ENCODE data around the gene SUPT5H. TPM values are rescaled to one million over a fixed set of nuclear protein-coding genes. Genes with fewer than 3 reads are reported as not detected.

SUPT5H gene
- total RNA-seq, 1 donor from 2014 or later: 169 TPM

DNA sequence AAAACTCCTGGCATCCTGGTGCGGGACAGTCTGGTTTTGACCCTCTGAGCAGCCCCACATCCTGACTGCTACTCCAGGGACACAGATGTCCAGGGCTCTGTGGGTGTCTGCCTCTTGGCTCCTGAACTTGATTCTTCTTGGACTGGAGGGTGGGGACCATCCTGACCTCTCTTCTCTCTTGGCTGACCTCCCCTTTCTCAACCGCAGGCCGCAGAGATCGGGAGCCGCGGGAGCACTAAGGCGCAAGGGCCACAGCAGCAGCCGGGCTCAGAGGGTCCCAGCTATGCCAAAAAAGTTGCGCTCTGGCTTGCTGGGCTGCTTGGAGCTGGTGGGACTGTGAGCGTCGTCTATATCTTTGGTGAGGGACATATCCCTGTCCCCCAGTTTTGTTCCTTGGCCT, 36.3 kb downstream of the SUPT5H start:
- peaks cover 50% of the 10 kb centered on the region for H3K36me3 Mint-ChIP-seq (ENCODE audit: low read depth)
- no peaks in the 10 kb centered on the region for H3K27me3 Mint-ChIP-seq (ENCODE audit: low read depth)
- intact Hi-C loops (cut with micrococcal nuclease): loop anchor here (2.0 kb wide), 3 partner anchors 37 to 51 kb away; partner anchors contain the start of genes EID2B and SUPT5H
- peaks cover 24% of the 10 kb centered on the region for H3K4me1 Mint-ChIP-seq (ENCODE audit: low read depth)
- peak overlapping the region; percentile 97 for H3K4me3 Mint-ChIP-seq (ENCODE audit: low read depth)
- H3K27ac Mint-ChIP-seq: peak overlapping the region; percentile 84
- no peaks in the 10 kb centered on the region for H3K9me3 Mint-ChIP-seq
- DNase-seq (ENCODE audit: low spot score): no peak

DNA sequence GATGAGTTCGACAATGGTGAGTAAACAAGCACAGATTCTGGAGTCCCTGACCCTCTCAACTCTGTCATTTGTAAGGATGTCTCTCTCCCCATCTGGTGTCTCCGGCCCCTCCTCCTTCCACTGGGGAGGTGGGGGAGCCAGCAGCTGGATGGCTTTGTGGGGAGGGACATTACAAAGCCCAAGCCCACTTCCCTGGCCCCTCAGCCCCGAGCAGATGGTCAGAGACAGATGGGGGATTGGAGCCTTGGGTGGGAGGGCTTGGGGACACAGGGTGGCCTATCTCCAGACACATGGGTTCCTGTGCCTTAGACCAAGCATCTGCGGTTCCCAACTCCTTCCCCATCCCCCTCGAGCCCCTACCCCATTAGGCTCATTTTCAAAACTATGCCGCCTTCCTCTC, 37.8 kb downstream of the SUPT5H start:
- H3K27ac Mint-ChIP-seq: no peak overlapping the region
- H3K4me3 Mint-ChIP-seq (ENCODE audit: low read depth): peak overlapping the region; percentile 13
- intact Hi-C loops (cut with micrococcal nuclease): no loop called here
- H3K4me1 Mint-ChIP-seq (ENCODE audit: low read depth): peaks cover 24% of the 10 kb centered on the region
- peaks cover 47% of the 10 kb centered on the region for H3K36me3 Mint-ChIP-seq (ENCODE audit: low read depth)
- DNase-seq (ENCODE audit: low spot score): no peak
- H3K9me3 Mint-ChIP-seq: no peaks in the 10 kb centered on the region
- H3K27me3 Mint-ChIP-seq (ENCODE audit: low read depth): no peaks in the 10 kb centered on the region

DNA sequence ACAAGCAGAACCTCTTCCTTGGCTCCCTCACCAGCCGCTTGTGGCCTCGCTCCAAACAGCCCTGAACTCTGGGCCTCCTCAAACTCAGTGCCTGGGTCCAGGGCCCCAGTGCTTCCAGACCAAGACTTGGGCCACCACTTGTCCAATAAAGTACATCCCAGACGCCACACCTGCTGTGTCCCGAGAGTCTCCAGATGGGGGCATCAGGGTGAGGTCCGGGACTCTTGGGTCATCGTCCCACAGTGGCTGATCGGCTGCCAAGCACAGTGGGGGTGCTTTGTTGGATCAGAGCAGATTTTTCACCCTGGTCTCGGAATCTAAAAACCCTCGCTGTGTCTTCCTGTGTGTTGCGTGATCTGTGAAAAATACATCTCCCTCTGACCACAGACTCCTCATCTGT, 44.4 kb downstream of the SUPT5H start:
- no peak overlapping the region for H3K4me3 Mint-ChIP-seq (ENCODE audit: low read depth)
- H3K36me3 Mint-ChIP-seq (ENCODE audit: low read depth): peaks cover 46% of the 10 kb centered on the region
- intact Hi-C loops (cut with micrococcal nuclease): no loop called here
- DNase-seq (ENCODE audit: low spot score): no peak
- no peaks in the 10 kb centered on the region for H3K9me3 Mint-ChIP-seq
- H3K4me1 Mint-ChIP-seq (ENCODE audit: low read depth): no peaks in the 10 kb centered on the region
- H3K27me3 Mint-ChIP-seq (ENCODE audit: low read depth): no peaks in the 10 kb centered on the region
- no peak overlapping the region for H3K27ac Mint-ChIP-seq

DNA sequence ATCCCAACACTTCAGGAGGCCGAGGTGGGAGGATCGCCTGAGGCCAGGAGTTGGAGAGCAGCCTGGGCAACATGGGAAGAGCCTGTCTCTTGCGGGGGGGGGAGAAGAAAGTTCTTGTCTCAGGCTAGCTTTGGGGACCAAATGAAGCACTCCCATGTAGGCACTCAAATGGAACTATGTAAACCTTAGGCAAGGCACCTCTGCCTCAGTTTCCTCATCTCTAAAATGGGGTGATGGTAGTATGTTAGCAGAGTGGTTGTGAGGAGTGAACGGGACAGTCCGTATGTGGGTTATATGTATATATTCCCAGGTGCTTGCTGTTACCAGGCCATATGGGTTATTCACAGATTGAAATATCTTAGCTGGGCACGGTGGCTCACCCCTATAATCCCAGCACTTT, 46.8 kb downstream of the SUPT5H start:
- Mint-ChIP-seq H3K4me1 (ENCODE audit: low read depth) (no peaks in the 10 kb centered on the region), H3K4me3 (ENCODE audit: low read depth) (no peak overlapping the region), H3K9me3 (no peaks in the 10 kb centered on the region), H3K36me3 (ENCODE audit: low read depth) (peaks cover 30% of the 10 kb centered on the region), H3K27me3 (ENCODE audit: low read depth) (peaks cover 12% of the 10 kb centered on the region), H3K27ac (no peak overlapping the region)
- DNase-seq (ENCODE audit: low spot score): no peak
- intact Hi-C loops (cut with micrococcal nuclease): no loop called here

DNA sequence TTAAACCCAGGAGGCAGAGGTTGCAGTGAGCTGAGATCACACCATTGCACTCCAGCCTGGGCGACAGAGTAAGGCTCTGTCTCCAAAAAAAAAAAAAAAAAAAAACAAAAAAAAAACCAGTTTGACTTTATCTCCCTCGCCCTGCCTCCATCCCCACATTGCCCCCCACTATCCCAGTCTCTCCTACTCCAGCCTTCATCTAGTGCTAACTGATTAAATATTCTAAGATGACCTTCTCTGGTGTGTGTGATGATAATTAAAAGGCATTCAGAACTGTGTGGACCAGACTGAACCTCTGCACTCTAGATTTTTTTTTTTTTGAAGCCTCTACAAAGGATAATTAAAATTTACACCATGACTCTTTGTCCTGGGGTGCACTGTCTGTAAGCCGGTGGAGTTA, 47.4 kb downstream of the SUPT5H start:
- no peaks in the 10 kb centered on the region for H3K9me3 Mint-ChIP-seq
- H3K4me3 Mint-ChIP-seq (ENCODE audit: low read depth): no peak overlapping the region
- H3K4me1 Mint-ChIP-seq (ENCODE audit: low read depth): no peaks in the 10 kb centered on the region
- H3K27me3 Mint-ChIP-seq (ENCODE audit: low read depth): peaks cover 14% of the 10 kb centered on the region
- intact Hi-C loops (cut with micrococcal nuclease): no loop called here
- H3K36me3 Mint-ChIP-seq (ENCODE audit: low read depth): peaks cover 29% of the 10 kb centered on the region
- no peak overlapping the region for H3K27ac Mint-ChIP-seq
- DNase-seq (ENCODE audit: low spot score): no peak

DNA sequence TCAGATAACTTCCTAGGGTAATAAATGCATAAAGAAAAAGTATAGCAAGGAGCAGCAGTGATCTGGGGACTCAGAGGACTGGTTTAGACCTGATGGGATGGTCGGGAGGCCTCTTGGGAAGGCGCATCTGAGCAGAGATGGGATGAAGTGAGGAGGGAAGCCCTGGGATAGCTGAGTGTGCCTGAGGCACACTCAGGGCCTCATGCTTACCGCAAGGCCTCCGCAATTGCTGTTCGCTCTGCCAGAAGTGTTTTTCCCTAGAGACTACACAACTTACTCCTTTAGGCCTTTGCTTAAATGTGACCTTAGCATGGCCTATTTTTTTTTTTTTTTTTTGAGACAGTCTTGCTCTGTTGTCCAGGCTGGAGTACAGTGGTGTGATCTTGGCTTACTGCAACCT, 49.3 kb downstream of the SUPT5H start:
- Mint-ChIP-seq H3K27me3 (ENCODE audit: low read depth) (peaks cover 26% of the 10 kb centered on the region), H3K9me3 (no peaks in the 10 kb centered on the region), H3K36me3 (ENCODE audit: low read depth) (peaks cover 11% of the 10 kb centered on the region), H3K4me3 (ENCODE audit: low read depth) (no peak overlapping the region), H3K27ac (no peak overlapping the region), H3K4me1 (ENCODE audit: low read depth) (peaks cover 10% of the 10 kb centered on the region)
- intact Hi-C loops (cut with micrococcal nuclease): loop anchor here (5.0 kb wide), 1 partner anchor 38 kb away; the partner anchor contains the start of gene EID2B
- DNase-seq (ENCODE audit: low spot score): no peak

DNA sequence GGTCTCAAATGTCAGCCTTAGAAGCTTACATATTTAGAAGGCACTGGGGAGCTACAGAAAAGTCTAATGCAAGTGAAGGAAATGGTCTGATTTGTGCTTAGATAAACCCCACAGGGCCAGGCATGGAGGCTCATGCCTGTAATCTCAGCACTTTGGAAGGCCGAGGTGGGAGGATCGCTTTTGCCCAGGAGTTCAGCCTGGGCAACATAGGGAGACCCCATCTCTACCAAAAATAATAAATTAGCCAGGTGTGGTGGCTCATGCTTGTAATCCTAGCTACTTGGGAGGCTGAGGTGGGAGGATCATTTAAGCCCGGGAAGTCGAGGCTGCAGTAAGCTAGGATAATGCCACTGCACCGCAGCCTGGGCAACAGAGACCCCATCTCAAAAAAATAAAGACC, 50.7 kb downstream of the SUPT5H start:
- H3K9me3 Mint-ChIP-seq: no peaks in the 10 kb centered on the region
- H3K4me1 Mint-ChIP-seq (ENCODE audit: low read depth): peaks cover 13% of the 10 kb centered on the region
- intact Hi-C loops (cut with micrococcal nuclease): loop anchor here (5.0 kb wide), 1 partner anchor 36 kb away; the partner anchor contains the start of gene EID2B
- DNase-seq (ENCODE audit: low spot score): no peak
- H3K27me3 Mint-ChIP-seq (ENCODE audit: low read depth): peaks cover 39% of the 10 kb centered on the region
- H3K36me3 Mint-ChIP-seq (ENCODE audit: low read depth): peaks cover 3% of the 10 kb centered on the region
- no peak overlapping the region for H3K4me3 Mint-ChIP-seq (ENCODE audit: low read depth)
- H3K27ac Mint-ChIP-seq: no peak overlapping the region

DNA sequence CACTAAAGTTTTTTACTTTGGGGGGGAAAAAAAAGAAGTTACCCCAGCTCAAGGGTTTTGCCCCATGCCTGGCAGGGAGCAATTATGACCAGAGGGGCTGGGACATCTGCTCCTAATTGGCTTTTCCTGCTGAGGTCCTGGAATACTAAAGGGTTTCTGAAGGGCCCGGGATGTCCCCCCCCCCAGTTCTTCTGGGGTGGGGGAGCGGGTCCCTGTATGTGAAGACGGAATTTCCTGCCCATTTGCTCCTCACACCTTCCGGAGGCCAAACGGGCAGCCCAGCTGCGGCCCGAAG, 52.3 kb downstream of the SUPT5H start:
- Mint-ChIP-seq H3K9me3 (no peaks in the 10 kb centered on the region), H3K4me3 (ENCODE audit: low read depth) (no peak overlapping the region), H3K27ac (no peak overlapping the region), H3K36me3 (ENCODE audit: low read depth) (peaks cover 3% of the 10 kb centered on the region), H3K4me1 (ENCODE audit: low read depth) (peaks cover 13% of the 10 kb centered on the region), H3K27me3 (ENCODE audit: low read depth) (peaks cover 43% of the 10 kb centered on the region)
- DNase-seq (ENCODE audit: low spot score): no peak
- intact Hi-C loops (cut with micrococcal nuclease): loop anchor here (5.0 kb wide), 1 partner anchor 35 kb away; the partner anchor contains the start of gene EID2B

DNA sequence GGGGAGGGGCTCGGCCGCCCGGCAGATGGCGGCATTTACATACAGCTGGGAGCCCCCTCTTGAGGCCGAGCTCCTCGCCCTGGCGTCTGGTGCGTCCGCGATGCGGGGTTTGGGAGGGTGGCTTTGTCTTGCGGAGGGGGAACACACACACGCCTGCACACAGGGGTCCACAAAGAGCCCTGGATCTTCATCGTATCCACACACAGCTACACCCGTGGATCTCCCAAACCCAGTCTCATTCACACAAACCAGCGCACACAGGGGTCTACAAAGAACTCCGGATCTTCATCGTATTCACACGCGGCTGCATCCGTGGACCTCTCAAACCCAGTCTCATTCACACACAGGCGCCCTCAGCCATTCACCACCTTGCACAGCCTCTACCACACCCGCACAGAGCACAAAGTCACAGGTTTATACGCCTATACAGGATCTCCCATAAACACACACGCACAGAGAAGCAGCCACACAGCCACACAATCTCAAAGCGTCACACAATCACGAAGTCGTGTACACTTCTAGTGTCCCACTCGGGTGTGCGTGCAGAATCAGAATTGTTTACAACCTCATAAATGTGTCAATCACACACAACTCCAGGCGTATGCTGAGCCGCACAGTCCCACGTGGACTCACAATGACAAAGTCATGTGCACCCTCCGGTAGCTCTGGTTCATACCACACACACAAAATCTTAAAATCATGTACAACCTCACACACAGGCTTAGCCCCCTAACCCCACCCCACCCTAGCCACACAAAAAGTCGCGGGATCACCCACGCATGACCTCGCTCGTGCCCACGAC, 52.8 kb downstream of the SUPT5H start:
- Mint-ChIP-seq H3K9me3 (no peaks in the 10 kb centered on the region), H3K4me3 (ENCODE audit: low read depth) (peak overlapping the region; percentile 34), H3K36me3 (ENCODE audit: low read depth) (no peaks in the 10 kb centered on the region), H3K4me1 (ENCODE audit: low read depth) (peaks cover 15% of the 10 kb centered on the region), H3K27ac (no peak overlapping the region), H3K27me3 (ENCODE audit: low read depth) (peaks cover 43% of the 10 kb centered on the region)
- no peak for DNase-seq (ENCODE audit: low spot score)
- intact Hi-C loops (cut with micrococcal nuclease): loop anchor here (5.0 kb wide), 1 partner anchor 34 kb away; the partner anchor contains the start of gene EID2B

DNA sequence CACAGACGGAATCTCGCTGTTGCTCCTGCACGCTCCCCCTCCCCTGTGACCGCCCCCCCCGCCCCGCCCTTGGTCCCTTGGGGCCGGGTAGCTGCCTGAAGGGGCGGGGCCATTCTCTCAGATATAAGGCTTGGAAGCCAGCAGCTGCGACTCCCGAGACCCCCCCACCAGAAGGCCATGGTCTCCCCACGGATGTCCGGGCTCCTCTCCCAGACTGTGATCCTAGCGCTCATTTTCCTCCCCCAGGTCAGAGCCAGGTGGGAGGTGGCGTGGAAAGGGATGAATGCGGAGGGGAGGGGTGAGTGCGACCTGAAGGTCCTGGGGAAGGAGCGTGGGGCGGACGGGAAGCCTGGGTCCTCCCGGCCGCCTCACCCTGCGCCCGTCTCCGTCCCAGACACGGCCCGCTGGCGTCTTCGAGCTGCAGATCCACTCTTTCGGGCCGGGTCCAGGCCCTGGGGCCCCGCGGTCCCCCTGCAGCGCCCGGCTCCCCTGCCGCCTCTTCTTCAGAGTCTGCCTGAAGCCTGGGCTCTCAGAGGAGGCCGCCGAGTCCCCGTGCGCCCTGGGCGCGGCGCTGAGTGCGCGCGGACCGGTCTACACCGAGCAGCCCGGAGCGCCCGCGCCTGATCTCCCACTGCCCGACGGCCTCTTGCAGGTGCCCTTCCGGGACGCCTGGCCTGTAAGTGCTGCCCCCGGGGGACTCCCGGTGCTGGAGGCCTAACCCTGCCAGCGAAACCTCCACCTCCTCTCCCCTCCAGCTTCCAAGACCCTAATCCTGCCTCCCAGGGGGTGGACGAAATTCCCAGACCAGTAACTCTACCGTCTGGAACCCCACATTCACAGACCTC, 53.6 kb downstream of the SUPT5H start, which contains the start of gene DLL3:
TSS of gene DLL3 (plus strand) at position 150 of the 845 bp plus-strand sequence. CDS start at position 178, 28 bp downstream.
- H3K27me3 Mint-ChIP-seq (ENCODE audit: low read depth): peaks cover 47% of the 10 kb centered on the region
- no peaks in the 10 kb centered on the region for H3K9me3 Mint-ChIP-seq
- H3K4me3 Mint-ChIP-seq (ENCODE audit: low read depth): peak within 1 kb of the TSS; percentile 34
- intact Hi-C loops (cut with micrococcal nuclease): loop anchor here (5.0 kb wide), 1 partner anchor 33 kb away; the partner anchor contains the start of gene EID2B
- H3K4me1 Mint-ChIP-seq (ENCODE audit: low read depth): peaks cover 16% of the 10 kb centered on the region
- H3K27ac Mint-ChIP-seq: no peak within 1 kb of the TSS
- no peak for DNase-seq (ENCODE audit: low spot score)
- H3K36me3 Mint-ChIP-seq (ENCODE audit: low read depth): no peaks in the 10 kb centered on the region

DNA sequence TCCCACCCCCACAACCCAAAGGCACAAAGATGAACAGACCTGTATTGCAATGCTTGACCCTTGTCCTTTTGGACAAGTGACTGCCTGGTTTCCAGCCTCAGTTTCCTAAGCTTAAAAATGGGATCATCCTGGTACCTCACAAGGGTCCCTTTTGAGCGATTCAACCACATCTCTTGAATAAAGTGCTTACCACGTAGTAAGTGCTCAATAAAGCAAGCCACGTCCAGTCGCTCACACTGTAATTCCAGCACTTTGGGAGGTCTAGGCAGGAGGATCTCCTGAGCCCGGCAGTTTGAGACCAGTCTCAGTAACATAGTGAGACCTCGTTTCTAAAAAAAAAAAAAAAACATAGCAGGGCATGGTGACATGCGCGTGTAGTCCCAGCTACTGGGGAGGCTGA, 54.5 kb downstream of the SUPT5H start:
- intact Hi-C loops (cut with micrococcal nuclease): loop anchor here (5.0 kb wide), 1 partner anchor 32 kb away; the partner anchor contains the start of gene EID2B
- H3K27me3 Mint-ChIP-seq (ENCODE audit: low read depth): peaks cover 57% of the 10 kb centered on the region
- H3K4me3 Mint-ChIP-seq (ENCODE audit: low read depth): no peak overlapping the region

DNA sequence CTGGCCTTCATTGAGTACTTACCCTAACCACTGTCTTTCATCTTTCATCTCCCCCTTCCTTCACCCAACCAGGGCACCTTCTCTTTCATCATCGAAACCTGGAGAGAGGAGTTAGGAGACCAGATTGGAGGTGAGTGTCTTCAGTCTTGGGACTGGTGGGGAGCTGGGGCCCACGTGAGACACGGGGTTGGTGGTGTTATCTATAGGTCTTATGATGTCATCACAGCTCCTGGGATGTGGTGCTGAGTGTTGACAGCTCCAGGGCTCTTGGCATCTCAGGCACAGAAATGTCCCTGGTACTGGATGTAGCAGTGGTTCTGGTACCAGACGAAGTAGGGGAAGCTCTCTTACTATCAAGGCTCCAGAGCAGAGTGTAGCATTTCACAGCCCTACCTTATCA, 55.2 kb downstream of the SUPT5H start:
- no peak overlapping the region for H3K27ac Mint-ChIP-seq
- intact Hi-C loops (cut with micrococcal nuclease): no loop called here
- no peak overlapping the region for H3K4me3 Mint-ChIP-seq (ENCODE audit: low read depth)
- no peaks in the 10 kb centered on the region for H3K9me3 Mint-ChIP-seq
- peaks cover 16% of the 10 kb centered on the region for H3K4me1 Mint-ChIP-seq (ENCODE audit: low read depth)
- DNase-seq (ENCODE audit: low spot score): no peak
- H3K36me3 Mint-ChIP-seq (ENCODE audit: low read depth): no peaks in the 10 kb centered on the region
- H3K27me3 Mint-ChIP-seq (ENCODE audit: low read depth): peaks cover 58% of the 10 kb centered on the region

More for the DNA sequence above, 54.5 kb downstream of the SUPT5H start:
- H3K36me3 Mint-ChIP-seq (ENCODE audit: low read depth): no peaks in the 10 kb centered on the region
- peaks cover 16% of the 10 kb centered on the region for H3K4me1 Mint-ChIP-seq (ENCODE audit: low read depth)
- no peak for DNase-seq (ENCODE audit: low spot score)
- H3K27ac Mint-ChIP-seq: no peak overlapping the region
- no peaks in the 10 kb centered on the region for H3K9me3 Mint-ChIP-seq

DNA sequence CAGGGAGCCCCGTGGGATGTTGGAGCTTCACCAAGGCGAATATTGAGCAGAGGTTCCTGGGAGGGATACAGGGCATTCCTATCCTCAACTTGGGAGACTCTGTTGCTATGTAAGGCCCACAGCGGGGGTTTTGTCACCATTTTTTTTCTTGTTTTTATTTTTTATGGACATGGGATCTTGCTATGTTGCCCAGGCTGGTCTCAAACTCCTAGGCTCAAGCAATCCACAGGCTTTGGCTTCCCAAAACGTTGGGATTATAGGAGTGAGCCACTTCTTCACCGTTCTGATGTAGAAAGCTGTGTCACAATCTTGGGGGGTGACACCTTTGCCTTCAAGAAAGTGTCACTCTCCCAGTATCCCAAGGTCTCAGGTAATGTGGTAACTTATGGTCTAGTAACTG, 56.0 kb downstream of the SUPT5H start:
- peaks cover 57% of the 10 kb centered on the region for H3K27me3 Mint-ChIP-seq (ENCODE audit: low read depth)
- DNase-seq (ENCODE audit: low spot score): no peak
- H3K4me1 Mint-ChIP-seq (ENCODE audit: low read depth): peaks cover 19% of the 10 kb centered on the region
- intact Hi-C loops (cut with micrococcal nuclease): no loop called here
- H3K4me3 Mint-ChIP-seq (ENCODE audit: low read depth): no peak overlapping the region
- H3K36me3 Mint-ChIP-seq (ENCODE audit: low read depth): no peaks in the 10 kb centered on the region
- no peak overlapping the region for H3K27ac Mint-ChIP-seq
- no peaks in the 10 kb centered on the region for H3K9me3 Mint-ChIP-seq
